Muscle of arm (tissue), 12 donors: ENCODE data around the gene IFITM5. TPM values are rescaled to one million over a fixed set of nuclear protein-coding genes. Genes with fewer than 3 reads are reported as not detected.

Experiments used
- DNase-seq: peaks from one replicate; pipeline ENCODE4 v3.0.0-alpha.2; 2013
- polyA plus RNA-seq, 12 donors: library from polyadenylated mRNA; unstranded; fragments of 120-200 nt; gene quantifications; one replicate each; pipeline ENCODE4 v1.2.1, GENCODE V29; 2013; ENCODE audit not compliant: insufficient read length in 12 of 12

Gene IFITM5
- polyA plus RNA-seq, 12 donors = 0.45 TPM; not detected in 11

DNA sequence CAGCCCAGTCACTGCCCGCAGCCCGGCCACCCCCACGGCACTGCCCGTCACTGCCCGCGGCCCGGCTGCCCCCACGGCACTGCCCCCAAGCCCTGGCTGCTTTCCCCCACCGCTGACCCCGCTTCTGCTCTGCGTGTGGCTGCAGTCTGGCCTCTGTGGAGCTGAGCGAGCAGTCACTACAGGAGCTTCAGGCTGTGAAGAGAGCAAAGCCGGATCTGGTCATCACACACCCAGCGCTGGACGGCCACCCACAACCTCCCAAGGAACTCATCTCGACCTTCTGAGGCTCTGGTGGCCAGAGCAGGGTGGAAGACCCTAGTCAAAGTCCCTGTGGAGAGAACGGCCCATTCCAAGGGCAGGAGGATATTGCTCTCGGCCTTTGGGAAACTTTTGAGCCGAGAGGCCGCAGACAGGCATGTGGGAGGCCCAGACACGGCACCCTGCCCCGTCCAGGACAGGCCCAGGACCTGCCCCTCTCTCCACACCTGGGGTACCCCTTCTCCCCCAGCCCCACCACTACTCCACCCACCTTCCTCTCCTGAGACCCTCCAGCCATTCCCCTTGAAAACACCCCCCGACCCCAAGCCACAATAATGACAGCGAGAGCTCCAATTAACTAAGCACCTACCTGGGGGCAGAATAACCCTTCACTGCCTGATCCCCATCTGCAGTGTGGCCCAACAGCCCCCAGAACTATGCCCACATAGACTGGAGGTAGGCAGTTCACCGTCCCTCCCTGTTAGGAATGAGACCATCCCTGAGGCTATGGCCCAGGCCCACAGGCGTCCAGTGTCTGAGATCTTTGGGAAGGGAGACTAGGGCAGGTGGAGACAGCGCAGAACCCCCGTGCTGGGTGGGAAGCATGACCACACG, 14.1 kb downstream of the IFITM5 start:
- no peak for DNase-seq

GRCh38 chr11:284105-285020, 15.0 kb downstream of the IFITM5 start:
- no peak for DNase-seq

GRCh38 chr11:283405-284104, 15.8 kb downstream of the IFITM5 start:
- DNase-seq = no peak

DNA sequence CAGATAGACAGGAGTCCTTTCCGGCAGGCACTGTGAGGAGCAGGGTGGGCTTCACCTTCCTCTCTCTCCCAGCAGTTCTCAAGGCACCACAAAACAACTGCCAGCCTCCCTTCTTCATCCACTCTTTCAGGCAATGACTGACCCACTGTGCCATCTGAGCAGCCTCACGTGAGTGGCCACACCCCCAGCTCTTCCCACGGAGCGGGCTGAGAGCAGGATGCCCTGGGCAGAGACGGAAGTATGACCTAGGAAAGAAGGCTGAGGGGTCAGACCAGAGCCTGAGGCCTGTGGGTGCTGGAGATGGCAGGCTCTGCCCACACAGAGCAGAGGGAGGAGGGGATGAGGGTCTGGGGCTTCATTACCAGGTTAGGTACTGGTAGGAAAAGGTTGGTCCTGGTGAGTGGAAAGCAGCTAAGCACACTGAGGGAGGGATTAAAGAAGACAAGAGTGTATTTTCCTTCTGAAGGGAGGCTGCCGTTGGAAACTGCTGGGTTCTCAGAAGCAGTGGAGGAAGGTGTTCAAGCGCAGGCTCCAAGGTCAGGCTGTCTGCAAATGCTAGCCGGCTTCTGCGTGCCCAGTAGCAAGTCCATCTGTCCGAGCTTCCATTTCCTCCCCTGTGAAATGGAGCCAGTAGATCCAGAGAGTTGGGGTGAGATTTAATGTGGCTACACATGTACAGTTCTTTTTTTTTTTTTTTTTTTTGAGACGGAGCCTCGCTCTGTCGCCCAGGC, 16.5 kb downstream of the IFITM5 start:
- DNase-seq = no peak

- no peak for DNase-seq
Measured at GRCh38 chr11:282171-282570, 17.2 kb downstream of the IFITM5 start.

DNA sequence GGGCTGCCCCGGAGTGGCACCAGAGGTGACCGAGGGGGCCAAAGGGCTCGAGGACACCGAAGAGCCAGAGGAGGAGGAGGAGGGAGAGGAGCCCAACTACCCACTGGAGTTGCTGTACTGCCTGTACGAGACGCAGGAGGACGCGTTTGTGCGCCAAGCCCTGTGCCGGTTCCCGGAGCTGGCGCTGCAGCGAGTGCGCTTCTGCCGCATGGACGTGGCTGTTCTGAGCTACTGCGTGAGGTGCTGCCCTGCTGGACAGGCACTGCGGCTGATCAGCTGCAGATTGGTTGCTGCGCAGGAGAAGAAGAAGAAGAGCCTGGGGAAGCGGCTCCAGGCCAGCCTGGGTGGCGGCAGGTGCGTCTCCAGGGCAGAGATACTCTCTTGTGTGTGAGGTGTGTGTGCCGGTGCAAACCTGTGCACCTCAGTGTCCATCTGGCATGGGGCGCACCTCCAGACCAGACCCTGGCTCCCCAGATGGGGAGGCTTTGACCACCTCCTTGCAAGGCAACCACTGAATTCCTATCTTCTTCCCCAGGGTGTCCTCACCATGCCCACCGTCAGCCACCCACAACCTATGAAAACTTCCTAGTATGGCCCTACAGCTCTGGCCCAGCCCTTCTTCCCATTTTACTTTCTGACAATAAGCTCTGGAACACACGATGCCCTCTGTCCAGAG, 17.7 kb downstream of the IFITM5 start:
- no peak for DNase-seq

GRCh38 chr11:280706-281485, 18.4 kb downstream of the IFITM5 start:
- DNase-seq = no peak

GRCh38 chr11:279966-280705, 19.2 kb downstream of the IFITM5 start:
- DNase-seq = no peak

- no peak for DNase-seq
Measured at GRCh38 chr11:279040-279965, 20.0 kb downstream of the IFITM5 start.

DNA sequence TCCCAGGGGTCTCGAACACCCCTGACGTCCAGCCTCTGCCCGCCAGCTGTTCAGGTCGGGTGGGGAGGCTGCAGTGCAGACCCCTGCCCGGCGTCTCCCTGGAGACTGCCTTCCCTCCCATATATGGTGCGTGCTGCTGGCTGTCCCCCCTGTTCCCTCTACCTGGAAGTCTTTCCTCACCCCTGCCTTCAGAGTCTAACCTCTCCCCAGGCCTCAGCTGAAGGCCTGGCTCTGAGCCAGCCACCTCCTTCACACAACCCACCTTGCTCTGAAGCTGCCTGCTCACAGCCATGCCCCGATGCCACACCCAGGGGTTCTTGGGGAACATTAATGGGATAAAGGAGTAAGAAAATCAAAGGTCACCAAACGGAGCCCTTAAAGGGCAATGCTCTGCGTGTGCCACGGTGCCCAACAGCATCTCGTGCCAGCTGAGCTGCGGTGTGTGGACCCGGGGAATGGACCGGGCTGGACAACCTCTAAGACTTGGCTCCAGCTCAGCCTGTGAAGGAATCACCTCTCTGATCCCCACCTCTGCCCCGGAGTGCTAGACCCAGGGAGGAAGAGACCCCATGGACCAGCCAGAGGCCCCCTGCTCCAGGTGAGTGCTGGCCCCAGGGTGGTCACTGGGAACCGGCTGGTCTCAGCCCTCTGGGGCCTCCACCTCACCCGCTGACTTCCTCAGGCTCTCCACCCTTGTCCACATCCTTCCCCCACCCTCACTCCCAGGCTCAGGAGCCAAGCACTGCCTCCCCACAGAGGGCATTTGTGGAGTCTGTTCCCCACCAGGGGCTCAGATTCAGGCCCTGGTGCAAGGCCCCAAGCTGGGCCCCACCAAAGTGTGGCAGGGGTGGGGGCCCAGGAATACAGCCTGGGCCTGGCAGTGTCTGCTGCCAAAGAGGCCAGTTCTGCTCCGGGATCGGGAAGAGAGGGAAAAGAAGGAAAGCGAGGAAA, 21.1 kb downstream of the IFITM5 start, which contains the start of gene NLRP6:
Gene NLRP6 (plus strand): TSS at position 407 of the 951 bp plus-strand sequence. CDS start 163 bp downstream, at position 570.
- no peak for DNase-seq

- no peak for DNase-seq
Measured at GRCh38 chr11:276219-276618, 23.1 kb downstream of the IFITM5 start.

GRCh38 chr11:272931-273198, 26.5 kb downstream of the IFITM5 start:
- no peak for DNase-seq

GRCh38 chr11:272195-272930, 27.0 kb downstream of the IFITM5 start:
- DNase-seq = no peak

DNA sequence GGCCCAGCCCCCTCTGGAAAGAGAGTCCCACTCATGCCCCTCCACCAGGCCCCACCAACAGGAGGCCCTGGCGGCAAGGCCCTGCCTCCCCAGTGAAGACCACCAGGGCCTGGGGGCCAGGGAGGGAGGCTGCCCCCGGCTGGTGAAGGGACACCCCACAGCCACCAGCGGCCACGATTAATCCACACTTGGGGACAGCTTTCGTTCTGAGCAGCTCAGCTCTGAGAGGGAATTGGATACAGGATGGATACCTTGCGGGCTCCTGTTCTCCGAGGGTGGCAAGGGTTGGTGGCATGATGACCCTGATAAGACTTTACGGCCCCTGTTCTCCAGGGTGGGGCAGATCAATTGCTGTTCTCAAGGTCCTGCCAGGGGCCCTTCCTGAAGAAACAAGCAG, 28.0 kb downstream of the IFITM5 start:
- no peak for DNase-seq

DNA sequence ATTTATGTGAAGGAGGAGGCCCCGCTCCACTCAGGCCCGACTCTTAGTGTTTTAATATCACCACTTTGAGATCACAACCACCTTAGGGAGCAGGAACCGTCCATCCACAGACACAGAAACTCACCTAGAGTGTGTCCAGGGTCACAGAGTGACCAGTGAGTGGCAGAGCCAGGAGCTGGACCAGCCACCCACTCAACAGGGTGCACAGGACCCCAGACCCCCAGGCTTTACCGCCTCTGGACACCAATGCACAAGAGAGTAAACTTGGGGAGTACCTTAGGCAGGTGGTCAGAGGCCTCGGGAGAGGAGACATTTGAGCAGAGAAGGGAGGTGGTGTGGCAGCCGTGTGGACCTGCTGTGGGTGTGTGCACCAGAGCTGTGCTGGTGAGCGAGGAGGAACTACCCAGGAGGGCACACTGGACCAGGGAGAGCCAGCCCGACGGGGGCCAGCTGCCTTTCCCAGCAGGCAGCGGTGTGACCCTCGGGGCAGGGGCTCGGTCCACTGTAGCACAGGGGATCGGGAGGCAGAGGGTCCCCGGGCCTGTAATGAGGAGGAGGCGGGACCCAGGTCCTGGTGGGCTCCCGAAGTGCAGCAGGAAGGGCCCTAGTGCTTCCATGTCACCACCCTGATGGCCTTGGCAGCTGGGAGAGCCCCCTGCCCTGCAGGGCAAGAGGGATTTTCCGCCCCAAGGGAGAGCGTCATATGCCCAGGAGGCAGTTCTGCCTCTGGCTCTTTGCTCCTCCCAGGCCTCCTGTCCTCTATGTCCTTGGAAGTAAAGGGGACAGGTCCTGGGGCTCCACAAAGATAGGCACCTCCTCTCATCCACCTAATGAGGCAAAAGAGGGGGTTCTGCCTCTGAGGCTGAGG, 28.6 kb downstream of the IFITM5 start:
- DNase-seq = no peak
